HG02798 (cell line): ENCODE measurements around the gene CCDC6.
A peak's percentile ranks its signal among the peaks of the same experiment; 100 is the strongest.
"Not testable (repeated sequence)": the region's sequence is repeated elsewhere in the genome, so short reads cannot be mapped to it uniquely, and the experiment has no call there.

Experiments used
- ATAC-seq: cut with Tn5 transposase; IDR thresholded peaks from one replicate; pipeline ENCODE4 v1.9.1; 2021; ENCODE audit warnings: mild to moderate bottlenecking; ENCODE audit not compliant: unreplicated experiment, poor library complexity

Gene CCDC6

DNA sequence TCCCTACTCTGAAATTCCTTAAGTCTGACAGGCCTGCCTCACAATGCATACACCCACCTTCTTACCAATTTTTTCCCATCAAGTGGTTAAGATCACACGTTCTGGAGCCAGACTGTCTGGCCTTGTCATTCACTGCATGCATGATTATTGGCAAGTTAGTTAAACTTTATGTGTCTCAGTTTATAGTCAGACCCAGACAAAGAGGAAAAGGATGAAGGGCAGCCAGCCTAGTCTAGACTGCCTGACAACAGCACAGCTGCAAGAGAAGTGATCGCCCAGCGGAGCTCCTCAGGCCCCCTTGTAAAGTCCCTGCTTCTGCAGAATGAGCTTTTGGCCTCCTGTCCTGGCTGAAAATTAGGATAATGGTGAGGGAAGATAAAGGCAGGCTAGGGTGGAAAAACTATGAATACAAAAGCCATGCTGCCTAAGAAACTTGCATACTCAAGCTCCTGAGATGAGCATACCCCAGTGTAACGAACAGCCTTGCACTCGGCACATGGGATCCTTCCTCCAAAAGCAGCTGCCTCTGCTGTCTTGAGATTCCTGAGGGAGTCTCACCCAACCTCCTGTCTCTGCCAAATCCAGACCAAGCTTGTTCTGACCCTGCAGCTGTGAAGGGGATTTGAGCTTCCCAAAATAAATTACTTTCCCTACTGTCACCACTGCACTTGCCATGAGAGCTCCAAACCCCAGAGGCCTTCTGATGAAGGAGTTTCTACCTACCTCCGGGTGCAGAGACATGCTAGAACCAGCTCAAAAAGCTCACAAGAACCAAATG is 126.4 kb downstream of the CCDC6 start:
- ATAC-seq, result no peak

- ATAC-seq, result no peak
Observed at GRCh38 chr10:59774451-59774850, 131.9 kb downstream of the CCDC6 start.

GRCh38 chr10:59773088-59773487 is 133.3 kb downstream of the CCDC6 start:
- ATAC-seq, result no peak

- ATAC-seq, result no peak
Observed at GRCh38 chr10:59771162-59771807, 135.1 kb downstream of the CCDC6 start.

GRCh38 chr10:59770689-59771088 is 135.7 kb downstream of the CCDC6 start:
- no peak for ATAC-seq

GRCh38 chr10:59762505-59762904 is 143.9 kb downstream of the CCDC6 start:
- ATAC-seq, result no peak

DNA sequence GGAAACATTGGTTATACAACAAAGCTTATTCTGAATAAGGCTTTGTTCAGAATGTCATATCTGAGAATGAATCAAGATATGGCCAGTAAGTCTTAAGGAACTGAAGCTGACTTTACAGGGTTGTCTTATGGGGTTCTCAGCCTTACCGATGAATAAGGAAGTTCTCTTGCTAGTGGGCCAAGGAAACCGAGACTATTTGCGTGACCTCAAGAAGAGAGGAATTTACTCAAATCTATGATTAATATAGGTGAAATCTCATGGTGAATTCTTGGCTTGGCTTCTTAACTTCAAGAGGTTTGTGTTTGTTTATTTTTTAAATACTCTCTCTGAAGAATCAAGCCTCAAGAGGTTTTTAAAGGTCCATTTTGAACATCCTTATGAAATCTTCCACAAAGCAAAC is 148.4 kb downstream of the CCDC6 start:
- no peak for ATAC-seq

- no peak for ATAC-seq
Observed at GRCh38 chr10:59754951-59755350, 151.4 kb downstream of the CCDC6 start.

- no peak for ATAC-seq
Observed at GRCh38 chr10:59753267-59753666, 153.1 kb downstream of the CCDC6 start, which contains the start of gene MRLN. MRLN (minus strand) TSS chr10:59753455.

DNA sequence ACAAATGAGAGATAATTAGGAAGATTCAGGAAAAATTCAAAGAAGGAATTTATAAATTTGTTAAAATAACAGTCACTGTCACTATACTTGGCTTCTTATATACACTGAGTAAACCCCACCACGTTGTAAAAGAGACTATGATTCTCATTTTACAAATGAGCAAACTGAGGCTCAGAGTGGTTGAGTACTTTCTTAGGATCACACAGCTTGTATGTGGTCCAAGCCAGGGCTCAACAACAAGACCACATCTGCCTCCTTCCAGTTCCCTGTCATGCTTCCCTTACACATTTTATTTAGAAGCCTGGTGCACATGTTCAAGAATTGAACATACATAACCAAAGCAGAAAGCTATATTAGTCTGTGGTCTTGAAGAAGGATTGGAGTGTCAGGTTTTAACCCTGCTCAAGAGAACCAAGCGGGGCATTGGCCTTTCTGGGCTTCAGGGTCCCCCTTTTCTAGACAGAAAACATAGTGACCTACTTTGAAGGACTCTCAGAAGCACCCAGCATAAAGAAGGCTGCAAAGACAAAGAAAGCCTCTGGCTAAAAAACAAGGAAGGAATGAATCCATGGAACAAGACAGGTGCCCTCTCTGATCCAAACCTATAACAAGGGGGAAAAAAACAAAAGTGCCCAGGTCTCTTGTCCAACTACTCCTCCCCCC is 153.9 kb downstream of the CCDC6 start:
- no peak for ATAC-seq

DNA sequence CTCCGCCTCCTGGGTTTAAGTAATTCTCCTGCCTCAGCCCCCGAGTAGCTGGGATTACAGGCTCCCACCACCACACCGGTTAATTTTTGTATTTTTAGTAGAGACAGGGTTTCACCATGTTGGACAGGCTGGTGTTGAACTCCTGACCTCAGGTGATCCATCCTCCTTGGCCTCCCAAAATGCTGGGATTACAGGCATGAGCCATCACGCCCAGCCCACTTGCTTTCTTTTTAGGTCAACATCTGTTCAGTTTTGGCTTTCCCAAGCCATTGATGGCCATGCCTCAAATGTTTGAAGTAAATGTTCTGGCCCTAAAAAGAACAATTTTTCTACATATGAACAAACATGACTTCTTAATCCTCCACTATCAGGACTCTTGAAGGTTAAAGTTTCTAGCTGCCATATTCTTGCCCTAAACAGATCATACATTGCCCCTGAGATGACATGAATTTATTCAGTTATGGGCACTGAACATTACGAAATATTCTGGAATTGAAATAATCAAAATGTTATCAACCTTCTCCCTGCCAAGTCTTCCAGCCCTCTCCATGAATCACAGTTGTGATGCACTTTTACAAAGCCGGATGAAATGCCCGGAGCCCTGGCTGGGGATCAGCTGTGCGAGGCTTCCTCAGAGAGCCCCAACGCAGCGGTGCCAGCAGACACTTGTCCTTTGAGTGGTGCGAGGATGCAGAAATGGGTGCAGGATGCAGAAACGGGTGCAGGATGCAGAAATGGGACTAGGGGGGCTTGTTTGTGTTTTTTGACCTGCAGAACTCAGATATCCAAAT is 156.0 kb downstream of the CCDC6 start:
- ATAC-seq, result no peak

GRCh38 chr10:59748834-59749233 is 157.5 kb downstream of the CCDC6 start:
- ATAC-seq, result peak; percentile 32

- ATAC-seq, result no peak
Observed at GRCh38 chr10:59745163-59745650, 161.1 kb downstream of the CCDC6 start.

GRCh38 chr10:59744762-59745161 is 161.6 kb downstream of the CCDC6 start:
- not testable (repeated sequence) for ATAC-seq

DNA sequence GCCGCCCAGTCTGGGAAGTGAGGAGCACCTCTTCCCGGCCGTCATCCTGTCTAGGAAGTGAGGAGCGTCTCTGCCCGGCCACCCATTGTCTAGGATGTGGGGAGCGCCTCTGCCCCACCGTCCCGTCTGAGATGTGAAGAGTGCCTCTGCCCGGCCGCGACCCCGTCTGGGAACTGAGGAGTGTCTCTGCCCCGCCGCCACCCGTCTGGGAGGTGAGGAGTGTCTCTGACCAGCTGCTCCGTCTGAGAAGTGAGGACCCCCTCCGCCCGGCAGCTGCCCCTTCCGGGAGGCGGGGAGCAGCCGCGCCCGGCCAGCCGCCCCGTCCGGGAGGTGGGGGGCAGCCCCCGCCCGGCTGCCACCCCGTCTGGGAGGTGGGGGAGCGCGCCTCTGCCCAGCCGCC is 162.2 kb downstream of the CCDC6 start:
- not testable (repeated sequence) for ATAC-seq

- no peak for ATAC-seq
Observed at GRCh38 chr10:59741583-59741982, 164.8 kb downstream of the CCDC6 start.

DNA sequence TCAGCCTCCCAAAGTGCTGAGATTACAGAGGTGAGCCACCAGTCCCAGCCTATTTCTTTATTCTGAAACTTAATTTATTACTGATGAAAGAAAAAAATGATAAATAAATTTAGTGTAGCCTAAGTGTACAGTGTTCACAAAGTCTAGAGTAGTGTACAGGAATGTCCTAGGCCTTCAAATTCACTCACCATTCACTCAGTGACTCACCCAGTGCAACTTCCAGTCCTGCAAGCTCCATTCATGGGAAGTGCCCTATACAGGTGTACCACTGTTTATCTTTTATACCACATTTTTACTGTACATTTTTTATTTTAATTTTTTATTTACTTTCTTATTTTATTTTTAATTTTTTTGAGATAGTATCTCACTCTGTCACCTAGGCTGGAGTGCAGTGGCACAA is 165.3 kb downstream of the CCDC6 start:
- no peak for ATAC-seq
